Aorta (tissue), 5 donors: Measurements from ENCODE around the gene ATP2B2. TPM values are rescaled to one million over a fixed set of nuclear protein-coding genes. Genes with fewer than 3 reads are reported as not detected.

Experiments
- ATAC-seq: fragments of 200-7000 bp; cut with Tn5 transposase; one replicate; pipeline ENCODE4 v1.9.1; 2022; ENCODE audit warnings: moderate library complexity; ENCODE audit not compliant: low FRiP score
- DNase-seq, 2 donors: peaks; one replicate each; pipeline ENCODE4 v3.0.0-alpha.2; 2020
- H3K27ac ChIP-seq, 2 donors: one replicate each; pipeline ENCODE4 v1.5.1; 2013; ENCODE audit warnings: low read length in 2 of 2, mild to moderate bottlenecking in 2 of 2, moderate library complexity in 2 of 2, control low read depth in 1 of 2, inconsistent platforms in 1 of 2, low read depth in 1 of 2
- H3K27me3 ChIP-seq, 2 donors: one replicate each; pipeline ENCODE4 v1.6.1; 2013; ENCODE audit warnings: control low read depth in 1 of 2, low read length in 1 of 2, mild to moderate bottlenecking in 1 of 2, moderate library complexity in 1 of 2; ENCODE audit not compliant: insufficient read depth in 2 of 2, control insufficient read depth in 1 of 2
- H3K36me3 ChIP-seq, 2 donors: one replicate each; pipeline ENCODE4 v1.6.1; 2013; ENCODE audit warnings: control low read depth in 1 of 2, low read length in 1 of 2, mild to moderate bottlenecking in 1 of 2; ENCODE audit not compliant: insufficient read depth in 2 of 2, control insufficient read depth in 1 of 2
- H3K4me1 ChIP-seq, 2 donors: one replicate each; pipeline ENCODE4 v1.6.1; 2013; ENCODE audit warnings: low read length in 2 of 2, control low read depth in 1 of 2, mild to moderate bottlenecking in 1 of 2, moderate library complexity in 1 of 2; ENCODE audit not compliant: insufficient read depth in 2 of 2, control insufficient read depth in 1 of 2
- H3K4me3 ChIP-seq, 2 donors: one replicate each; pipeline ENCODE4 v1.5.1; 2013; ENCODE audit warnings: low read length in 2 of 2, control low read depth in 1 of 2, mild to moderate bottlenecking in 1 of 2
- H3K9me3 ChIP-seq: one replicate; pipeline ENCODE4 v1.6.1; 2013; ENCODE audit warnings: mild to moderate bottlenecking, low read length; ENCODE audit not compliant: control insufficient read depth
- WGBS, 2 donors: extraction: QIAGEN DNeasy Blood & Tissue Kit; methylation state at CpG; one replicate each; pipeline ENCODE4 v1.1.7; 2013; 5-methylcytosine and 5-hydroxymethylcytosine counted together
- intact Hi-C, 2 donors: fragments of 100-400 bp; cut with DNase I; formaldehyde crosslinking; loops; one replicate each; pipeline versions ENCODE4 v1.14.2 to v1.15.0; 2022
- polyA plus RNA-seq, 2 donors: library from polyadenylated mRNA; stranded (reverse); fragments of 200-250 nt; gene quantifications; one replicate each; pipeline ENCODE4 v1.2.3, GENCODE V29; 2013
- total RNA-seq, 2 donors: library from RNA; stranded (reverse); fragmentation: NEBNext Ultra II Directional; extraction: Animal tissue kit (Norgen Biotek cat#: 25700); gene quantifications; one replicate each; pipeline ENCODE4 v1.2.1, GENCODE V29; 2021
- donor health status: healthy with polysubstance abuse.
- donor health status: Bipolar disorder and iron deficiency.
- donor health status: DM: no; HTN: no; CAD: no.
- donor health status: DM: no; HTN: no; CAD: no.
- donor health status: DM: yes; HTN: yes; CAD: no.

Gene ATP2B2
- total and polyA plus RNA-seq, 4 donors: 0.29 to 0.30 TPM; not detected in 2

GRCh38 chr3:10377148-10377725 is 128.1 kb downstream of the ATP2B2 start:
- no peaks in the 10 kb centered on the region for H3K9me3 ChIP-seq
- no peaks in the 10 kb centered on the region for H3K4me1 ChIP-seq
- no peaks in the 10 kb centered on the region for H3K36me3 ChIP-seq
- no peak overlapping the region for H3K27ac ChIP-seq
- H3K27me3 ChIP-seq: no peaks in the 10 kb centered on the region
- WGBS, 2 donors: 37 to 42% methylated on average over 16 of the region's 16 CpGs
- DNase-seq: no peak
- no peak for ATAC-seq
- intact Hi-C loops: no loop called here
- H3K4me3 ChIP-seq: no peak overlapping the region

- ATAC-seq (no peak), DNase-seq (no peak)
- H3K27me3 ChIP-seq: no peaks in the 10 kb centered on the region
- H3K4me1 ChIP-seq: no peaks in the 10 kb centered on the region
- H3K27ac ChIP-seq: no peak overlapping the region
- intact Hi-C loops: no loop called here
- peaks cover 4% of the 10 kb centered on the region for H3K9me3 ChIP-seq
- WGBS, 2 donors: 59 to 65% methylated on average over 6 of the region's 6 CpGs
- H3K36me3 ChIP-seq: no peaks in the 10 kb centered on the region
- H3K4me3 ChIP-seq: no peak overlapping the region
Observed at GRCh38 chr3:10376353-10376752, 129.0 kb downstream of the ATP2B2 start.

GRCh38 chr3:10375296-10376053 is 129.9 kb downstream of the ATP2B2 start:
- intact Hi-C loops: no loop called here
- Histone ChIP-seq H3K4me3 (no peak overlapping the region), H3K4me1 (no peaks in the 10 kb centered on the region), H3K27ac (no peak overlapping the region), H3K36me3 (no peaks in the 10 kb centered on the region), H3K27me3 (no peaks in the 10 kb centered on the region), H3K9me3 (peaks cover 8% of the 10 kb centered on the region)
- ATAC-seq (no peak), DNase-seq (no peak)
- 91% methylated on average over 23 of the region's 23 CpGs for WGBS, 2 donors

- intact Hi-C loops: no loop called here
- no peak overlapping the region for H3K4me3 ChIP-seq
- no peaks in the 10 kb centered on the region for H3K36me3 ChIP-seq
- no peaks in the 10 kb centered on the region for H3K27me3 ChIP-seq
- no peak overlapping the region for H3K27ac ChIP-seq
- WGBS, 2 donors: 55 to 61% methylated on average over 11 of the region's 11 CpGs
- ATAC-seq: no peak
- H3K9me3 ChIP-seq: peaks cover 8% of the 10 kb centered on the region
- DNase-seq: no peak
- no peaks in the 10 kb centered on the region for H3K4me1 ChIP-seq
Observed at GRCh38 chr3:10374311-10374710, 131.1 kb downstream of the ATP2B2 start.

DNA sequence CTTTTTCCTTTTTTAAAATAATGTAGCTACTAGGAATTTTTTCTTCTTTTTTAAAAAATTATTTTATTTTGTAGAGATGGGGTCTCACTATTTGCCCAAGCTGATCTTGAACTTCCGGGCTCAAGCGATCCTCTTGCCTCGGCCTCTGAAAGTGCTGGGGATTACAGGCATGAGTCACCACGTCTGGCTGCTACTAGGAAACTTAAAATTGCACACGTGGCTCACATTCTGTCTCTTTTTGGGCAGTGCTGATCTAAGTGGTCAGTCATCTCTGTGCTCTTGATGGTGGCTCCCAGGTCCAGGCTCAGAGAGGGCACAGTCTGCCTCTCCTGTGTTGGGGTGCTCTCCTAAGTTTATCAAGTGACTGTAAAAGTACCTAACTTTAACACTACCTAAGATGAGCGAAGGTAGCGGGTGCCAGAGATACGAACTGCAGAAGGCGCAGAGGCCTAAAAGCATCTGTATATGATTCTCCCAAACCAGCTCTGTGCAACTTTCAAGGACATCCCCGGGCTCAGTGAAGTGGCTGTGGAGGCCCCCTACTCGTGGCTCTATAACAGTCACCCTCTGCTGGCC is 131.6 kb downstream of the ATP2B2 start:
- no peak for DNase-seq
- H3K4me3 ChIP-seq: no peak overlapping the region

GRCh38 chr3:10371789-10372188 is 133.6 kb downstream of the ATP2B2 start:
- intact Hi-C loops: no loop called here
- 93 to 94% methylated on average over 10 of the region's 10 CpGs for WGBS, 2 donors
- no peaks in the 10 kb centered on the region for H3K36me3 ChIP-seq
- no peak for DNase-seq
- H3K4me1 ChIP-seq: no peaks in the 10 kb centered on the region
- no peak overlapping the region for H3K4me3 ChIP-seq
- H3K27me3 ChIP-seq: no peaks in the 10 kb centered on the region
- H3K9me3 ChIP-seq: peaks cover 8% of the 10 kb centered on the region
- H3K27ac ChIP-seq: no peak overlapping the region
- no peak for ATAC-seq

More for the DNA sequence above, 131.6 kb downstream of the ATP2B2 start:
- no peaks in the 10 kb centered on the region for H3K4me1 ChIP-seq
- intact Hi-C loops: no loop called here
- 70 to 74% methylated on average over 11 of the region's 11 CpGs for WGBS, 2 donors
- no peaks in the 10 kb centered on the region for H3K36me3 ChIP-seq
- no peak overlapping the region for H3K27ac ChIP-seq
- peaks cover 8% of the 10 kb centered on the region for H3K9me3 ChIP-seq
- ATAC-seq: no peak
- H3K27me3 ChIP-seq: no peaks in the 10 kb centered on the region

GRCh38 chr3:10371167-10371566 is 134.2 kb downstream of the ATP2B2 start:
- no peaks in the 10 kb centered on the region for H3K36me3 ChIP-seq
- H3K9me3 ChIP-seq: peaks cover 8% of the 10 kb centered on the region
- no peaks in the 10 kb centered on the region for H3K27me3 ChIP-seq
- 74 to 75% methylated on average over 3 of the region's 3 CpGs for WGBS, 2 donors
- no peaks in the 10 kb centered on the region for H3K4me1 ChIP-seq
- no peak overlapping the region for H3K27ac ChIP-seq
- no peak for DNase-seq
- no peak overlapping the region for H3K4me3 ChIP-seq
- intact Hi-C loops: no loop called here
- ATAC-seq: no peak

- intact Hi-C loops: no loop called here
- ATAC-seq (no peak), DNase-seq (no peak)
- no peaks in the 10 kb centered on the region for H3K4me1 ChIP-seq
- H3K4me3 ChIP-seq: no peak overlapping the region
- peaks cover 8% of the 10 kb centered on the region for H3K9me3 ChIP-seq
- H3K27me3 ChIP-seq: no peaks in the 10 kb centered on the region
- no peaks in the 10 kb centered on the region for H3K36me3 ChIP-seq
- 28 to 45% methylated on average over 10 of the region's 10 CpGs for WGBS, 2 donors
- H3K27ac ChIP-seq: no peak overlapping the region
Observed at GRCh38 chr3:10370429-10370828, 135.0 kb downstream of the ATP2B2 start.

- no peaks in the 10 kb centered on the region for H3K27me3 ChIP-seq
- peaks cover 8% of the 10 kb centered on the region for H3K9me3 ChIP-seq
- no peaks in the 10 kb centered on the region for H3K4me1 ChIP-seq
- DNase-seq (no peak), ATAC-seq (no peak)
- 96 to 97% methylated on average over 2 of the region's 2 CpGs for WGBS, 2 donors
- H3K36me3 ChIP-seq: no peaks in the 10 kb centered on the region
- no peak overlapping the region for H3K27ac ChIP-seq
- intact Hi-C loops: no loop called here
- H3K4me3 ChIP-seq: no peak overlapping the region
Observed at GRCh38 chr3:10368512-10368911, 136.9 kb downstream of the ATP2B2 start.
